Ascending aorta (tissue), 2 donors: ENCODE measurements around the gene BEST3. TPM values are rescaled to one million over a fixed set of nuclear protein-coding genes. Genes with fewer than 3 reads are reported as not detected.

Experiments used
- DNase-seq, 2 donors: peaks; one replicate each; pipeline ENCODE4 v3.0.0-alpha.2; 2019; ENCODE audit warnings: low spot score in 2 of 2
- H3K27ac ChIP-seq, 2 donors: fragments of 200-600 bp; sonication (generic); one replicate each; pipeline ENCODE4 v1.5.1; 2016 to 2017; ENCODE audit warnings: mild to moderate bottlenecking in 1 of 2
- H3K27me3 ChIP-seq: fragments of 200-600 bp; sonication (generic); one replicate; pipeline ENCODE4 v1.5.1; 2017
- H3K36me3 ChIP-seq, 2 donors: fragments of 200-600 bp; sonication (generic); one replicate each; pipeline ENCODE4 v1.5.1; 2016
- H3K4me1 ChIP-seq, 2 donors: fragments of 200-600 bp; sonication (generic); one replicate each; pipeline ENCODE4 v1.5.1; 2016 to 2017; ENCODE audit warnings: mild to moderate bottlenecking in 1 of 2
- H3K4me3 ChIP-seq, 2 donors: fragments of 200-600 bp; sonication (generic); one replicate each; pipeline ENCODE4 v1.5.1; 2016 to 2017; ENCODE audit warnings: mild to moderate bottlenecking in 1 of 2
- H3K9me3 ChIP-seq, 2 donors: fragments of 200-600 bp; sonication (generic); one replicate each; pipeline ENCODE4 v1.5.1; 2016
- intact Hi-C: fragments of 100-400 bp; cut with DNase I; formaldehyde crosslinking; loops from one replicate; pipeline ENCODE4 v1.15.1; 2023
- total RNA-seq: library from RNA; depleted of rRNA; stranded (reverse); fragments of >200 nt; gene quantifications from one replicate; pipeline ENCODE4 v1.1.0, GENCODE V29; 2016
- TF ChIP-seq, protein P1 (sequence below), 3 experiments: fragments of 200-600 bp in 2 of 3; fragments of 450-650 bp in 1 of 3; sonication (generic) in 2 of 3; IDR thresholded peaks; one replicate each; pipeline ENCODE4 v1.5.1; 2016 to 2019; ENCODE audit warnings: antibody characterized with exemption in 3 of 3, mild to moderate bottlenecking in 1 of 3, moderate library complexity in 1 of 3

The BEST3 gene
- total RNA-seq, 1 donor from 2014 or later, result not detected

DNA sequence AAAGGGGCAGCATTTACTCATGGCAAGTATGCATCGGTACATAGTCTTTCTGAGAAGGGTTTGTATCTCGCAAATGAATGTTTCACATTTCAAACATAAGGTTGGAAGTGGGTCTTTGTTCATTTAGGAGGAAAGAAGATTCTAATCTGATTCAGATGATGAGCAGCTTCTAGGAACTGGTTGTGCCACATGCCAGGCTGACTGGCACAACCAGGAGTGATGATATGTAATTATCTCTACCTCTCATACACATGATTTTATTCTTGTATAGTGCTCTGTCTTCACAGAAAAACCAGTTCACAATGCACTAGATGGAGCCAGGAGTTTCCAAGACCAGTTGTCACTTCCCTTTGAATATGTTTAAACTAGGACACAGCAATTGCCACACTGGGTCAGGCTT lies 13.7 kb upstream of the BEST3 start:
- H3K27ac ChIP-seq, result no peak overlapping the region
- TF ChIP-seq, protein P1, sequence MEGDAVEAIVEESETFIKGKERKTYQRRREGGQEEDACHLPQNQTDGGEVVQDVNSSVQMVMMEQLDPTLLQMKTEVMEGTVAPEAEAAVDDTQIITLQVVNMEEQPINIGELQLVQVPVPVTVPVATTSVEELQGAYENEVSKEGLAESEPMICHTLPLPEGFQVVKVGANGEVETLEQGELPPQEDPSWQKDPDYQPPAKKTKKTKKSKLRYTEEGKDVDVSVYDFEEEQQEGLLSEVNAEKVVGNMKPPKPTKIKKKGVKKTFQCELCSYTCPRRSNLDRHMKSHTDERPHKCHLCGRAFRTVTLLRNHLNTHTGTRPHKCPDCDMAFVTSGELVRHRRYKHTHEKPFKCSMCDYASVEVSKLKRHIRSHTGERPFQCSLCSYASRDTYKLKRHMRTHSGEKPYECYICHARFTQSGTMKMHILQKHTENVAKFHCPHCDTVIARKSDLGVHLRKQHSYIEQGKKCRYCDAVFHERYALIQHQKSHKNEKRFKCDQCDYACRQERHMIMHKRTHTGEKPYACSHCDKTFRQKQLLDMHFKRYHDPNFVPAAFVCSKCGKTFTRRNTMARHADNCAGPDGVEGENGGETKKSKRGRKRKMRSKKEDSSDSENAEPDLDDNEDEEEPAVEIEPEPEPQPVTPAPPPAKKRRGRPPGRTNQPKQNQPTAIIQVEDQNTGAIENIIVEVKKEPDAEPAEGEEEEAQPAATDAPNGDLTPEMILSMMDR (IDR thresholded peaks at IDR 0.05), result no peak
- H3K9me3 ChIP-seq, result no peaks in the 10 kb centered on the region
- no peak overlapping the region for H3K4me3 ChIP-seq
- H3K27me3 ChIP-seq, result no peaks in the 10 kb centered on the region
- DNase-seq, result no peak
- intact Hi-C loops, result no loop called here
- no peaks in the 10 kb centered on the region for H3K36me3 ChIP-seq
- H3K4me1 ChIP-seq, result no peaks in the 10 kb centered on the region

DNA sequence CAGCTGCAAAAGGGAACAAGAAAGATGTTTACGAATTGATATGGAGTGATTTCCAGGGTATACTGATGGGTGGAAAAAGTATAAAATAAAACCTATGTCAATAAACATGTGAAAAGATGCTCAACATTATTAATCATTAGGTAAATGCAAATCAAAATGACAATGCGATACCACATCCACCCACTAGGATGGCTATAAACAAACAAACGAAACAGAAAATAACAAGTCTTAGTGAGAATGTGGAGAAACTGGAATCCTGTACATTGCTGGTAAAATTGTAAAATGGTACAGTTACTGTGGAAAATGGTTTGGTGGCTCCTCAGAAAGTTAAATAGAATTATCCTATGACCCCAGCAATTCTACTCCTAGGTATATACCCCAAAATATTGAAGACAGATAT lies 9.5 kb upstream of the BEST3 start:
- H3K36me3 ChIP-seq, result no peaks in the 10 kb centered on the region
- no peaks in the 10 kb centered on the region for H3K27me3 ChIP-seq
- no peaks in the 10 kb centered on the region for H3K4me1 ChIP-seq
- TF ChIP-seq, protein P1 (IDR thresholded peaks at IDR 0.05), result no peak
- no peaks in the 10 kb centered on the region for H3K9me3 ChIP-seq
- H3K27ac ChIP-seq, result no peak overlapping the region
- no peak overlapping the region for H3K4me3 ChIP-seq
- DNase-seq, result no peak
- intact Hi-C loops, result no loop called here

DNA sequence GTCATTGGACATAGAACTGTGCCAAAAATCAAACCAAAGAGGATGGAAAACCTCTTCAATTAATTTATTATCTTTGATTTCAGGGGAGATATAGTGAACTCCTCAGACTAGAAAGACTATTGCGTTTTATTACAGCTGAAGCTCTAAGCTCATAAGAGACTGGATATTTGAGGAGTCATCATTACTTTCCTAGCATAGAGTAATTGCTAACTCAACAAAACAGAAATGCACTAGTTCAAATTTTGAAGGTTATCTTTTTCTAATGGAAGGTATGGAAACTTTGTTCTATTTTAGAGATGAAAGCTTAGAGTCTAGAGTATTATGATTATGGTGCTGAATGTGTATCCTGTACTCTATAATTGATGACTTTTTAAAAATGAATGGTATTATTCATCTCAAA lies 5.3 kb upstream of the BEST3 start:
- Histone ChIP-seq H3K4me3 (no peak overlapping the region), H3K27me3 (no peaks in the 10 kb centered on the region), H3K9me3 (no peaks in the 10 kb centered on the region), H3K27ac (no peak overlapping the region), H3K36me3 (no peaks in the 10 kb centered on the region), H3K4me1 (no peaks in the 10 kb centered on the region)
- DNase-seq, result no peak
- TF ChIP-seq, protein P1 (IDR thresholded peaks at IDR 0.05), result no peak
- intact Hi-C loops, result no loop called here

DNA sequence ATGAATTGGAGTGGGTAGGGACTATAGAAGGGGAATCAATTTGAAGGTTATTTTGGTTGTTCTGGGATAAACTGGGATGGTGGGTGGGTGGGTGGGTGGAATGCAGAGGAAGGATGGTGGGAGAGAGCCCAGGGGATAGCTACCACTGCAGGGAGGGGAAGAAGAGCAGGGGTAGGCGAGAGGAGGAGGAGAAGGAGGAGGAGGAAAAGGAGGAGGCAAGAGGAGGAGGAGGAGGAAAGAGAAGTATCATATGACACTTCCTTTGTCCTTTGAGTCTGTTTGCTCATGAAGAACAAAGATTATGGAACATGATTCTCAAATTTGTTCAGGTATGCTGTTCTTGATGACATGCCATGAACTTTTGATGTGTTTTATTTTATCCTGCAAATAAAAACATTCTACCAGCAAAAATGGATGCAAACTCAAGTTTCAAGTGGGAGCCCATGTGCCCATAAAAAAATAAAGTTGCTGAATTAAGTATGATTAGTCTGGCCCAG lies 4.1 kb upstream of the BEST3 start:
- DNase-seq, result no peak
- H3K27me3 ChIP-seq, result no peaks in the 10 kb centered on the region
- intact Hi-C loops, result no loop called here
- no peaks in the 10 kb centered on the region for H3K4me1 ChIP-seq
- no peak overlapping the region for H3K27ac ChIP-seq
- H3K9me3 ChIP-seq, result no peaks in the 10 kb centered on the region
- H3K4me3 ChIP-seq, result no peak overlapping the region
- H3K36me3 ChIP-seq, result no peaks in the 10 kb centered on the region
- TF ChIP-seq, protein P1 (IDR thresholded peaks at IDR 0.05), result no peak

DNA sequence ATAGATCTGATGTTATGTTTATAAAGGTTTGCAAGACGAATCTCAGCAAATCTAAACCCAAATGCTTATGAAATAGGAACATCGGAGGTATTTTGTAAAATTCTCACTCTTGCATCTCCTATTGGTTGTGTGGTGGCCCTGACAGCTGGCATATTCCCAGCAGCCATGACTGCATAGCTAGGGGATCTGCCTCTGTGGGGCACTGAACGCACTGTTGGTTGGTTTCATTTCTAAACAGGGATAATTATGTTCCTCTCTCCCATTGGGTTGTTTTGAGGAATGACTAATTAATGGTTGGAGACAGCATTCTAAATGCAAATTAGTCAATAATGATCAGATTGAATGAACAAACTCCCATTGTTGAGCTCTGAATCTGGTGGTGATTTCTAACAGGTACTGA lies 2.7 kb upstream of the BEST3 start:
- TF ChIP-seq, protein P1 (IDR thresholded peaks at IDR 0.05), result no peak
- Histone ChIP-seq H3K4me1 (no peaks in the 10 kb centered on the region), H3K36me3 (no peaks in the 10 kb centered on the region), H3K9me3 (no peaks in the 10 kb centered on the region), H3K4me3 (no peak overlapping the region), H3K27ac (no peak overlapping the region), H3K27me3 (no peaks in the 10 kb centered on the region)
- intact Hi-C loops, result no loop called here
- DNase-seq, result no peak

DNA sequence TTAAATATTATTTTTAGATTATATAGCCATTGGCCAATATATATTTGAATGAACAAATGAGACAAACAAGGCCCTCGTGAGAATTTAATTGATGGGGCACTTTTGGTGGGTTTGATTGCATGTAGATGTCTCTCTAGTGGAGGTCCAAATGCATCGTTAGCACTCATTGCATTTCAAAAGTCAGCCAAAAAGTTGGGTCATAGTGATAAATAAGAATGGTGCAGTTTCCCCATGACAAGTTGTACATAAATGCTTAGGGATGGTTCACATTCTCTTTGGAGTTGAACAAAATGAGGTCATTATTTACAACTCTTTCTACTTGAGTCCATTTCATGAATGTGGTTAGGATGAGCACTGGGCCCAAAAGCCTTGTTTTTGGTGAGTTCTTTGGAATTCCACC lies 1.0 kb downstream of the BEST3 start:
- Histone ChIP-seq H3K9me3 (no peaks in the 10 kb centered on the region), H3K4me1 (no peaks in the 10 kb centered on the region), H3K27me3 (no peaks in the 10 kb centered on the region), H3K27ac (no peak overlapping the region), H3K36me3 (no peaks in the 10 kb centered on the region), H3K4me3 (no peak overlapping the region)
- intact Hi-C loops, result no loop called here
- DNase-seq, result no peak
- TF ChIP-seq, protein P1 (IDR thresholded peaks at IDR 0.05), result no peak
